NCI-H1092 (cell line): ENCODE data around the gene BCL11B.
A peak's percentile ranks its signal among the peaks of the same experiment; 100 is the strongest.

Experiments
- DNase-seq: peaks from one replicate; lab custom pipeline; 2025; lab: John Stamatoyannopoulos, UW

The BCL11B gene

GRCh38 chr14:99181804-99182520, 90.0 kb downstream of the BCL11B start:
- no peak for DNase-seq

- DNase-seq = no peak
Measured at GRCh38 chr14:99181241-99181640, 90.8 kb downstream of the BCL11B start.

- no peak for DNase-seq
Measured at GRCh38 chr14:99179946-99180345, 92.1 kb downstream of the BCL11B start.

DNA sequence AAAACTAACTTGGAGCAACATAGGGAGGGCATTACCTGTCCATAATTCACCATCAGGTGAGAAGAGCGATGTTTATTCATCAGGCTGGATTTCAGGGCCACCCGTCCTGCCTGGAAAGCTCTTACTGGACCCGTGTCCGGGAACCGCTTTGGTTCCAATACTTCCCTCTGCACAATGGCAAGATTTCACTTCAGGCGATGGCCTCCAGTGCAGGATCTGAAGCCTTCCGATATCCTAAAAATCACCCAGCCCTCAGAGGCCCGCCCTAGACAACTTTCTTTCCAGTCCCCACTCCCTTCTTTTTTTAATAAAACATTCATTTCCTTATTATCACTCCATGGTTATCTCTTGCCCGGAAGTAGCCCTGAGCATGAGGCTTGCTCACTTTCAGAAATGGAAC, 92.5 kb downstream of the BCL11B start:
- no peak for DNase-seq

GRCh38 chr14:99177886-99178835, 93.8 kb downstream of the BCL11B start:
- DNase-seq = no peak

DNA sequence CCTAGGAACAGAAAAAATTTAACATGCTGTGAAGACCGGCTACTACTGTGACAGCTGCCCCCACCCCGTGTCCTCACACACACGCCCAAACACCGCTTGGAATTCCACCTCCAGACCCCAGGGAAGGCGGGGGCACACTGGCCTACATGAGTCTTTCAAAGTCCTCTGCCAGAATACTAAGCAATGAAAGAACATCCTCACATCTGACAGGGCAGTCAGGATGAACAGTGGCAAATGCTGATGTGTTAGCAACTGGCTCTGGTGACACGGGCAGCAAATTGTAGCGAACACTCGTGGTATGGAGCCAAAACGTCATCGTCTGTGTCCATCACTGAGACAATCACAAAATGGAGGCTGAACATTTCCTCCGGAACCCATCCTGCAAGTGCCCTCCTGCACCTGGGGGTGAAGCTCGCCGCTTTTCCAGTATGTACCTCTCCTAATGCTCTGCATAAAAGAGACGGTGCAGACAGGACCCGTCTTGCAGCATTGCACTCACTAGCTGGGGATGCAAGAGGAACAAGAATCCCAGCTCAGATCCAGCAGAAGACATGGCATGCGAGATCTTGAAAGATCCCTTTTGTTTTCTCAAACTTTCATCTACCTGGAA, 94.8 kb downstream of the BCL11B start:
- DNase-seq = no peak

- no peak for DNase-seq
Measured at GRCh38 chr14:99176156-99176945, 95.6 kb downstream of the BCL11B start.

GRCh38 chr14:99175331-99176155, 96.5 kb downstream of the BCL11B start:
- DNase-seq = no peak

- no peak for DNase-seq
Measured at GRCh38 chr14:99174770-99175319, 97.2 kb downstream of the BCL11B start.

- no peak for DNase-seq
Measured at GRCh38 chr14:99174081-99174769, 97.8 kb downstream of the BCL11B start.

DNA sequence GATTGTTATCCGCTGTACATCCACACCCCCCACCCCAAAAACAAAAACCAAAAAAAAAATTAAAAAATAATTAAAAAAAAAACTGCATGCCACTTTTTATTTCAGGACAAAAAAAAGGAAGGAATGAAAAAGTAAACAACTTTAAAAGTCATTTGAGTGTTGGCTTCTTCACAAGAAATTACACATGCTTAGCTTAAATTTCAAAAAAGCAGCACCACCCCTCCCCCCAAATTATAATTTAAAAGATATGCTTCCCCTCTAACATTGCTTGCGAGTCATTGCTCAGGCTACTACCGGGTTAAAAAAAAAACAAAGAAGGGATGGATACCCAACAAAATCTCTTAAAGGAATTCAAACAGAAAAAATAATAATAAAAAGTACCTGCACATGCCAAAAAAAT, 98.5 kb downstream of the BCL11B start:
- no peak for DNase-seq

DNA sequence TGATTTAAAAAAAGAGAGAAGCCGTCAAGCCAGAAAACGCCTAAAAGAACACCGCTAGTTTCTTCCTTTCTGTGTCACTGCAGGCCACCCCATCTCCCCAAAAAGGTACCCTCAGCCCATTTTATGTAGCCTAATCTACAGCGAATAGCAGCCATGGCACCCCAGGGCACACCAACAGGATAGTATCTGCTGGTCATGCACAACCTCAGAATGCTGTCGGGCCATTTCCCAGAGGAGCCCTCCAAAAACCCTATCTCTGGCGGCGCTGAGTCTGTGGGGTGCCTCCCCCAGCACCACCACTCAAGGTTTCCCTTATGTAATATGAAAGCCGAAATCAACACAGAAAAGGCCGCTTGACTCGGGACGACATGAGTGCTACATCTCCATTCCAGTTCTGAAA, 98.9 kb downstream of the BCL11B start:
- DNase-seq = no peak

DNA sequence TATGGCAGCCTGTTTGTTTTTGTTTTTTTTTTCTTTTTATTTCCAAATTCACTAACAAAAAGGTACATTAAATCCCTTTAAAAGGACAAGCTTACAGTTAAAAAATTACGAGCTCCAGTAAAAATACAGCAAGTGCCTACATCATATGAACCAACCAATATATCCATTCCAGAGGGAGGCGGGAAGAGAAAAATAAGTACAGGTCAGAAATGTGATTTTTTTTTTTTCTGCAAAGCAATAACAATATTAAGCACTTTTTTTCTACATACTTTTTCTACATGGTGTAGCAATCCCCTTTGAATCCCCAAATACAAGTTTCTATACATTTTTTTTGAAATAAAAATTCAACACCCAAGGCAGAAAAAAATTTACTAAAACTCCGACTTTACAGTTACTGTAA, 100.6 kb downstream of the BCL11B start:
- no peak for DNase-seq

- no peak for DNase-seq
Measured at GRCh38 chr14:99169776-99170356, 102.1 kb downstream of the BCL11B start.

GRCh38 chr14:99168330-99168729, 103.7 kb downstream of the BCL11B start:
- DNase-seq = no peak

GRCh38 chr14:99166506-99166905, 105.5 kb downstream of the BCL11B start:
- no peak for DNase-seq

DNA sequence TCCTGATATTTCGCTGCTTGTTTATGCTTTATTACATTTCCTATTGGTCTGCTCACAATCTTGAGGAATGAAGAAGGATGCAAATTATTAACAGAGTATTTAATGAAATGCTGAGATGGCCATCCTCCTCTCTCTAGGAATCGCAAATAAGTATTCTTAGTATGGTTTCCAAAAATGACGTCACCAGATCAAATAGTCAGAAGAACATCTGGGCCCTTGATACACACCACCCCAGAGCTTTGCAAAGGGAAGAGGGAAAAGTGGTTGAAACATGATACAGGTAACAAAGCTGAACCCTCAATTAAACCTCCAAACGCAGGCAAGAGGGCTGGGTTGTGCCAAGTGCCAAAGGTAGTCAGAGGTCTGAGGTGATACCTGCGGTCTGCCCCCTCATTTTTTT, 107.3 kb downstream of the BCL11B start:
- DNase-seq = peak; percentile 48

DNA sequence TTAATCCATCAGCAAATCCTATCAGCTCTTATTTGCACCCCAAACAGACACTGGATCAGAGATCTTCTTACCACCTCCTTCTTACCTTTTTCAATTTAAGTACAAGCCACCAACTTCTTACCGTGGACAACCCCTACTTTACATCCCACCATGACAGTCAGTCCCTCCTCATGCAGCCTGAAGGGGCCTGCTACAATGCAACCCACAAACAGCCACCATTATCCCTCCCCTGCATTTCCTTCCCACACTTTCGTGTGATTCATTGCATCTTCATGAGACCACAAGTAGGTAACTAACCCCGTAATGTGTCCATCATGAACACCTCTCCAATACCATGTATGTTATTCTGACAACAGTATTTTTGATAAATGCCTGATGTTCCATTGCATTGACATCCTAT, 108.6 kb downstream of the BCL11B start:
- DNase-seq = no peak
